Nucleus accumbens (tissue), 56 donors: ENCODE data around the gene MCM3AP.

Experiments used
- DNase-seq, 56 donors: peaks; one replicate each; lab custom pipeline; 2025; lab: John Stamatoyannopoulos, UW

Gene MCM3AP

DNA sequence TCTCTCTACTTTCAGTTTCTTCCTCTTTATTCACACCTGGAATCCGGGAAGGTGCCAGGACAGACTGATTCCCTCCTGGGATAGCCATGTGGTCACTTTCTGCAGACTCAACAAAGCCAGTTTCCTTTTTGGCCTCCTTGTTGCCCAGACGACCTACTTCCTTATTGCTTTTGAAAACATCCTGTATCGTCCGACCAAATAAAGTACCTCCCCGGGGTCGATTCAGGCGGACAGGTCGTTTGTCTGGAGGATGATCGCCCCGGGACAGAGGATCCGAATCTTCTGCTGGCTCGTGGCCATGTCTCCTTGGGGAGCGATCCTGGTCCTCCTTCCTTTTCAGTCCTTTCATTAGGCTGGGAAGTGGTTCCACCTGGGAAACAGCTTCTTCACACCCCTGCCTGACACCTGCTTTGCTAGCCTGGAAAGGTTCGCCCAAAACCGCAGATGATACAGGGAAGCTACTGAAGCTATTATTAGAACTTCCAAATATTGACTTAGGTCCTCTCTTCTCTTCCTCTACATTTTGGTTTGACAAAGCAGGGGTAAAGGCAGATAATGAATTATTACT, 1.2 kb downstream of the MCM3AP start:
- DNase-seq, result no peak

DNA sequence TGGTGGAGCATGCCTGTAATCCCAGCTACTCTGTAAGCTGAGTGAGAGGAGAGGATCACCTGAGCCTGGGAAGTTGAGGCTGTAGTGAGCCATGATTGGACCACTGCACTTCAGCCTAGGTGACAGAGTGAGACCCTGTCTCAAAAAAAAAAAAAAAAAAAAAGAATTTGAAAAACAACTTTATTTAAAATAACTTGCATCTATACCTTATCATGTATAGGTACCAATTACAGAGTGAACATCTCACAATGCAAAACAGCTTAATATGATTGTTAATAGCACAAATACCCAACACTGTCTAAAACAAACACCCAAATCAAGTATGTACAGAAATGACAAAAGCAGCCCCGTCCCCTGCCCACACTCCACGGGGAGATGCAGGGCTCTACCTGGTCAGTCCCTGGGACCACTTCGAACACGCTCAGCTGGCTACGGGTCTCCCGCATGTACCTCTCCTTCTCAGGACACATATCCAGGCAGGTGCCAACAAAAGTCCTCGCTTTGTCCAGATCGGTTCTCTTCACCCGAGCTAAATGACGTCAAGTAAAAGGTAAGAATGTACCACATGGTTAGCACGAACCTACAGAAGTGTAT, 10.5 kb downstream of the MCM3AP start:
- DNase-seq, result no peak

- DNase-seq, result no peak
Observed at GRCh38 chr21:46273341-46273740, 12.1 kb downstream of the MCM3AP start.

DNA sequence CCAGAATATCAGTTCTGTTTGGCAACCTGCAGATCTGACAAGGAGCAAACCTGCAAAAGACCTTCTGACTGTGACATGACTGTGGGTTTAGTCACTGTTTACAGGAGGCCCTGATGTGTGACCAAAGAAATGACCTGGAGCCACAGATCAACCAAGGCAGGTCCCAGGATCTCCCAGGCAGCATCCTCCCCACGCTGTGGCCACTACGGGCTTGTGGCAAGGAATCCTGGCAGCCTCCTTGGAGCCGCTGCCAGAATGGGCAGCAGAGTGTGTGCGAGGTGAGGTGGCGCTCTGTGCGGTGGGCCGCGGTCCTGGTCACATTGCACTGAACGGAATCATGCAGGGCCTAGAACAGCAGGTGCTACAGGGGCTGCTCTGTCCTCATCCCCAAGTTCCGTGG, 15.9 kb downstream of the MCM3AP start:
- DNase-seq, result no peak

GRCh38 chr21:46268371-46268770, 17.0 kb downstream of the MCM3AP start:
- DNase-seq, result no peak

DNA sequence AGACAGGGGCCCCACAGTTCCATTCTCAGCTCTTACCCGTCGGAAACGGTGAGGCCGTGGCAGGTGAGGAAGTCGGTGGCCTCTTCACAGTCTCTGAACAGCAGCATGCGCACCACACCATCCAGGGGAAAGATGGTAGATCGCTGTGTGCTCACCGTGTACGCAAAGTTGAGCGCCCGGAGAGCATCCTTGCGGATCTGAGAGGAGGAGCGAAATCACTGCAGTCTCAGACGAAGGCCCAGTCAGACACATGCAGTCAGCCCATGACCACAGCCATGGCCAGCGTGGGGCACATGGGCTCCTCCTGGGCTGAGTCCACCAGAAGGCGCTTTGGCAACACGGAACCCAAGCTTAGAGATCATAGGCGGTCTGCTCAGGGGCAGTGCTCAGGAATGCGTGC, 18.5 kb downstream of the MCM3AP start:
- DNase-seq, result no peak

DNA sequence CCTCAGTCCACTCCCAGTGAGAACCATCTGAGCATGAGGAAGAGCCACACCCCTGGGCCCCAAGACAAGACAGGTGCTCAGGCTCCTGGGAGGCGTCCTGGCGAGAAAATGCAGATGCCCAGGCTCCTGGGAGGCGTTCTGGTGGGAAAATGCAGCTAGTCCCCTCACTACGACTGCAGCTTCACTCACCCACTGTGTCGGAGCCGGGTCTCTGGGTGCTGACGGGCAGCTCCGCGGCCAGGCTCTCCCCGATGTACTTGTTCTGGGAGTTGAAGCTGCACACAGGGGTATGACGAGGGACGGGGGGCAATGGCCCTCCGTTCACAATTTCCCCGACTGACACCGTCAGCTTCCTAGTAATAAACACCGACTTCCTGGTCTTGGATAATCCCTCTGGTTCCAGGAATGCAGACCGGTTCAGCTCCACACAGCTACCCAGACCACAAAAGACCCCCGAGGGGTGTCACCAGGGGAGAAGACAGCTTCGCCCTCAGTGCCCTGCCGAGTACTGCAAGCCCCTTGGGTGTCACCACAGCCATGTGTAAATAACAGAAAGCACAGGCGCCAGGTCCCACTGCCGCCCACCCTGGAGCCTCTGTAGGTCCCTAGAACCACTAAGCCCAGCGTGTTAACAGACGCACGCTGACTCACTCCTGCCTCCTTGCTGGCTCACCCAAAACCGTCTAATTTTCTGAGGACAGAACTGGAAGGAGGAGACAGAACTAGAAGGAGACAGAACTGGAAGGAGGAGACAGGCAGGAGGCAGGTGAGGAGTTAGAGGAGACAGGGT, 19.5 kb downstream of the MCM3AP start:
- DNase-seq, result no peak

DNA sequence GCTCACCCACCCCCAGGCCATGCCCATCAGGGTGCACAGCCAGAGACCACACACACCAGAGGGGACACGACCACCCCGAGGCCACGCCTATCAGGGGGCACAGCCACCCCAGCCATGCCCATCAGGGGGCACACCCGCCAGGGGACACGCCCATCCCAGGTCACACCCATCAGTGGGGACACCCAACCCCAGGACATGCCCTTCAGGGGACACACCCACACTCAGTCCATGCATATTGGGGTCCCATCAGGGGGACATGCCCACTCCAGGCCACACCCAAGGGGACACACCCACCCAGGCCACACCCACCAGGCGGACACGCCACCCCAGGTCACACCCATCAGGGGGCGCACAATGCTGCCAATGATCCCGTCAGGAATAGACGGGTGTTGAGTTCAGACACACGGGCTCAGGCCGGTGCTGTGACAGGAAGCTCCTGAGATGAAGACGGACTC, 20.7 kb downstream of the MCM3AP start:
- DNase-seq, result no peak

DNA sequence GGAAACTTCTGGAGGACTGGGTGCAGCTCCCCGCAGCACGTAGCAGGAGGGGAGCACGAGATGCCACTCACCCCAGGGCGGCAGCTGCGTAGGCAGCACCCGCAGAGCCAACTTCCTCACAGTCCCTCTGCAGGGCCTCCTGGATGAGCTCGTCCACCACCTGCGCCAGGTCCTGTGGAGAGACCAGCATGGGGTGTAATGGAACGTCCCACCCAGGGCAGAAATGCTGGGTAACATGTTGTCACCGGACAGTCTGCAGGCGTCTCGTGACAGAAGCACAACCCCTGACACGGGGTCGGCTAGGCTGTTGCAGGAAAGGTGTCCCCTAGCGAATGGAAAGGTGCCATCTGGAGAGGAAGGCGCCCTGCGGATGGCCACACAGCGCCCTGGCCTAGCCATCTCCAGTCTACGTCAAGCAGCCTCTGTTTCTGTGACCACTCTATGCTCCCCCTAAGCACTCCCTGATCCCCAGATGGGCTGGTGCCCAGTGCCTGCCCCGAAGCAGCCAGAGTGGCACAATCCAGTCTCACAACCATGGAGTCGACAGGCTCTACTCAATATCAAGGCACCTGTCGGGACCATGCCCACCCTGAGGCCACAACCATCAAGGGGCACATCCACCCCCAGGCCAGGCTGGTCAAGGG, 21.2 kb downstream of the MCM3AP start:
- DNase-seq, result no peak

DNA sequence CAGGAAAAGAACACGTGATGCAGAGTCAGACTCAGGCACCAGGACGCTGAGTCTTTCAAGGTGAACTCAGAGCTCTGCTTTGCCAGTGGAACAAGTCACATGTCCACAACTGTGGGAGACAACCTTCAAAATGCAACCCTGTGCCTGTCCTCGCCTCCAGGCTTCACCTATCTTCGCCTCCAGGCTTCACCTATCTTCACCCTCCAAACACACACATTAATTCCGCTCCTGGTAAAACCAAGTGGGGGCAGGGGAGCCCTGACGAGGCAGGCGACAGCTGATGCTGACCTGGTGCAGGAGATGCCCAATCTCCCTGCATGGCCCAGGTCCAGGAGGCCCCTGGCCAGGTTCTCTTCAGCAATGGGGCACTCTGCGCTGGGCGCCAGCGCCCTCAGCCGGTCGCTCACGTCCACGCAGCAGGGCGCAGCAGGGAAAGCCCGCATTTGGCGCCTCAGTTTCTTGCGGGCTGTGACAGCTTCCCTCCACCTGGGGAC, 28.9 kb downstream of the MCM3AP start:
- peak in 7 of 56 donors; percentile 11 to 36 (median 20) for DNase-seq

GRCh38 chr21:46255758-46256337, 29.6 kb downstream of the MCM3AP start:
- DNase-seq, result no peak

DNA sequence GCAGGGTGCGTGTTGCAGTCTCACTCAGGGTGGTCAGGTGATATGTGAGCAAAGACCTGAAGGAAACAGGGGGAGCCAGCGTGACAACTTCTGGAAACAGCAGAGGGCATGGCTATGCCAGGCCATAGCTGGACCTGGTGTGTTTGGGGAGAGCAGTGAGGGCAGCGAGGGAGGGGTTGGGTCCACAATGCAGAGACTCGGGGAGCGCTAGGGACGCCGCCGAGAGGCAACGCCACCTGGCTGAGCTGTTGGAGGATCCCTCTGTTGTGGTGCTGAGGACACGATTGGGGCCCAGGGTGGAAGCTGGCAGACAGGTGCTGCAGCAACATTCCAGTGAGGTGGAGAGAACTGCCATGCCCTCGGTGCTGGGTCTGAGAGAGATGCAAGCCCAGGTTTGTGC, 30.2 kb downstream of the MCM3AP start:
- DNase-seq, result no peak

GRCh38 chr21:46254208-46254975, 31.0 kb downstream of the MCM3AP start:
- no peak for DNase-seq

- no peak for DNase-seq
Observed at GRCh38 chr21:46253610-46254124, 31.7 kb downstream of the MCM3AP start.

DNA sequence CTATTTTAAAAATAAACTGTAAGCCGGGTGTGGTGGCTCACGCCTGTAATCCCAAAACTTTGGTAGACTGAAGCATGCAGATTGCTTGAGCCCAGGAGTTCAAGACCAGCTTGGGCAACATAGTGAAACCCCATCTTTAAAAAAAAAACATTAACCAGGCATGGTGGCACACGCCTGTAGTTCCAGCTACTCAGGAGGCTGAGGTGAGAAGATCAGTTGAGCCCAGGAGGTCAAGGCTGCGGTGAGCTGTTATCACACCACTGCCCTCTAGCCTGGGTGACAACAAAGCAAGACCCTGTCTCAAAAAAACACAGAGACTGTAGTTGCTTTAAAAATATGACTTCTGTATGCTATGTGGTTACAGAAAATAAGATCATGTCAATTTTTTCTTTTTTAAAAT, 32.6 kb downstream of the MCM3AP start:
- no peak for DNase-seq

GRCh38 chr21:46250146-46250725, 35.2 kb downstream of the MCM3AP start:
- no peak for DNase-seq

DNA sequence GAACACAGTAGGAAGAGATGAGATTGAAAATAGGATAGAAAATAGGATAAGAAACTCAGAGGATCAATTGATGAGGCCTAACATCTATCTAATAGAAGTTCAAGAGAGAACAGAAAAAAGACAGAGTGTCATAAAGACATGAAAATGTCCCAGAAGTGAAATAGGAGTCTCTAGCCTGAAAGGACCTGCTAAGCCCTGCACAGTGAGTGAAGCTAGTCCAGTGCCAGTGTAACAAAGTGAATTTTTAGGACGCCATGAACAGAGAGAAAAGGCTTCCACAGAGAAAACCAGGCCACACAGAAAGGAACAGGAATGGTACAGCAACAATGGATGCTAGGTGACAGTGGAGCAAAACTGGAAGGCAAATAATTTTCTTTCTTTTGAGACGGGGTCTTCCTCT, 36.6 kb downstream of the MCM3AP start:
- DNase-seq, result no peak

GRCh38 chr21:46248422-46248782, 37.0 kb downstream of the MCM3AP start:
- no peak for DNase-seq

GRCh38 chr21:46247699-46248421, 37.6 kb downstream of the MCM3AP start:
- no peak for DNase-seq
